ENCODE data around the gene IRF6. TPM values are rescaled to one million over a fixed set of nuclear protein-coding genes. Genes with fewer than 3 reads are reported as not detected.

IRF6 gene
- total RNA-seq, 1 donor from 2014 or later, result 39.9 TPM

GRCh38 chr1:209815490-209815889, 9.5 kb upstream of the IRF6 start:
- H3K36me3 Mint-ChIP-seq, result no peaks in the 10 kb centered on the region
- no peaks in the 10 kb centered on the region for H3K27me3 Mint-ChIP-seq (ENCODE audit: low read depth)
- no peak for DNase-seq (ENCODE audit: low spot score in 2 of 2, unreplicated experiment in 2 of 2)
- H3K4me3 Mint-ChIP-seq, result no peak overlapping the region
- H3K27ac Mint-ChIP-seq, result peak overlapping the region; percentile 98
- TF ChIP-seq CTCF (IDR thresholded peaks at IDR 0.05; ENCODE audit: unreplicated experiment), result no peak
- peaks cover 40% of the 10 kb centered on the region for H3K4me1 Mint-ChIP-seq
- H3K9me3 Mint-ChIP-seq, result no peaks in the 10 kb centered on the region

GRCh38 chr1:209813902-209814301, 8.0 kb upstream of the IRF6 start:
- no peak for DNase-seq (ENCODE audit: low spot score in 2 of 2, unreplicated experiment in 2 of 2)
- no peaks in the 10 kb centered on the region for H3K36me3 Mint-ChIP-seq
- H3K27me3 Mint-ChIP-seq (ENCODE audit: low read depth), result no peaks in the 10 kb centered on the region
- TF ChIP-seq CTCF (IDR thresholded peaks at IDR 0.05; ENCODE audit: unreplicated experiment), result no peak
- H3K27ac Mint-ChIP-seq, result peak overlapping the region; percentile 37
- H3K4me3 Mint-ChIP-seq, result no peak overlapping the region
- no peaks in the 10 kb centered on the region for H3K9me3 Mint-ChIP-seq
- H3K4me1 Mint-ChIP-seq, result peaks cover 34% of the 10 kb centered on the region

- TF ChIP-seq CTCF (IDR thresholded peaks at IDR 0.05; ENCODE audit: unreplicated experiment), result no peak
- peaks cover 32% of the 10 kb centered on the region for H3K4me1 Mint-ChIP-seq
- no peak overlapping the region for H3K27ac Mint-ChIP-seq
Measured at GRCh38 chr1:209810783-209811182, 4.8 kb upstream of the IRF6 start.

GRCh38 chr1:209809611-209810010, 3.7 kb upstream of the IRF6 start:
- no peak for DNase-seq (ENCODE audit: low spot score in 2 of 2, unreplicated experiment in 2 of 2)
- TF ChIP-seq CTCF (IDR thresholded peaks at IDR 0.05; ENCODE audit: unreplicated experiment), result no peak
- Mint-ChIP-seq H3K36me3 (no peaks in the 10 kb centered on the region), H3K4me3 (no peak overlapping the region), H3K4me1 (peaks cover 33% of the 10 kb centered on the region), H3K9me3 (no peaks in the 10 kb centered on the region), H3K27me3 (ENCODE audit: low read depth) (peaks cover 10% of the 10 kb centered on the region), H3K27ac (no peak overlapping the region)

More at GRCh38 chr1:209810783-209811182, 4.8 kb upstream of the IRF6 start:
- DNase-seq (ENCODE audit: low spot score in 2 of 2, unreplicated experiment in 2 of 2), result no peak
- H3K27me3 Mint-ChIP-seq (ENCODE audit: low read depth), result peaks cover 3% of the 10 kb centered on the region
- no peaks in the 10 kb centered on the region for H3K9me3 Mint-ChIP-seq
- H3K4me3 Mint-ChIP-seq, result no peak overlapping the region
- no peaks in the 10 kb centered on the region for H3K36me3 Mint-ChIP-seq

- H3K4me1 Mint-ChIP-seq, result peaks cover 41% of the 10 kb centered on the region
- H3K9me3 Mint-ChIP-seq, result no peaks in the 10 kb centered on the region
- H3K4me3 Mint-ChIP-seq, result no peak overlapping the region
- DNase-seq (ENCODE audit: low spot score in 2 of 2, unreplicated experiment in 2 of 2), result no peak
- H3K27me3 Mint-ChIP-seq (ENCODE audit: low read depth), result peaks cover 10% of the 10 kb centered on the region
- H3K36me3 Mint-ChIP-seq, result no peaks in the 10 kb centered on the region
- TF ChIP-seq CTCF (IDR thresholded peaks at IDR 0.05; ENCODE audit: unreplicated experiment), result no peak
- H3K27ac Mint-ChIP-seq, result peak overlapping the region; percentile 51
Measured at GRCh38 chr1:209808059-209808581, 2.2 kb upstream of the IRF6 start.

- Mint-ChIP-seq H3K27ac (no peak overlapping the region), H3K9me3 (no peaks in the 10 kb centered on the region), H3K36me3 (no peaks in the 10 kb centered on the region), H3K4me3 (no peak overlapping the region), H3K4me1 (peaks cover 41% of the 10 kb centered on the region), H3K27me3 (ENCODE audit: low read depth) (peaks cover 10% of the 10 kb centered on the region)
- TF ChIP-seq CTCF (IDR thresholded peaks at IDR 0.05; ENCODE audit: unreplicated experiment), result no peak
- no peak for DNase-seq (ENCODE audit: low spot score in 2 of 2, unreplicated experiment in 2 of 2)
Measured at GRCh38 chr1:209807509-209807908, 1.6 kb upstream of the IRF6 start.

All from mesothelial cell of epicardium (in vitro differentiated cells).